A673 (cell line): ENCODE results near the gene PIK3AP1. TPM values are rescaled to one million over a fixed set of nuclear protein-coding genes. Genes with fewer than 3 reads are reported as not detected.

Experiments used
- BruUV-seq: library from RNA; stranded (reverse); fragments of 400-500 nt; replicated peaks from 2 replicates; lab custom pipeline; 2021; lab: Mats Ljungman, UMichigan
- CTCF ChIA-PET: fragments of 300-600 bp; sonication (Branson Sonifier 250); formaldehyde crosslinking; loops from one replicate; lab custom pipeline; 2022; ENCODE audit warnings: antibody characterized with exemption; lab: Charles Lee
- POLR2A ChIA-PET: fragments of 300-600 bp; sonication (Branson Sonifier 250); formaldehyde crosslinking; loops from one replicate; lab custom pipeline; 2022; ENCODE audit warnings: antibody characterized with exemption; ENCODE audit not compliant: low non-redundant PET; lab: Charles Lee
- DNase-seq: peaks from one replicate; pipeline ENCODE4 v3.0.0-alpha.2; 2015; ENCODE audit warnings: low spot score
- H3K27ac ChIP-seq: fragments of 200-600 bp; sonication (generic); 2 replicates; pipeline ENCODE4 v1.5.1; 2016; ENCODE audit warnings: mixed run types, low read depth, mild to moderate bottlenecking, mixed read lengths, antibody characterized with exemption, low read length; ENCODE audit not compliant: poor library complexity, severe bottlenecking
- H3K27me3 ChIP-seq: fragments of 200-600 bp; sonication (generic); replicated peaks from 2 replicates; pipeline ENCODE4 v1.6.1; 2017; ENCODE audit warnings: mixed run types, low read depth, mild to moderate bottlenecking, mixed read lengths, antibody characterized with exemption, low read length; ENCODE audit not compliant: insufficient read depth, poor library complexity
- H3K36me3 ChIP-seq: fragments of 200-600 bp; sonication (generic); 2 replicates; pipeline ENCODE4 v1.6.1; 2016; ENCODE audit warnings: mixed run types, mild to moderate bottlenecking, mixed read lengths, antibody characterized with exemption, low read length; ENCODE audit not compliant: insufficient read depth, poor library complexity, severe bottlenecking
- H3K4me1 ChIP-seq: fragments of 200-600 bp; sonication (generic); 2 replicates; pipeline ENCODE4 v1.6.1; 2017; ENCODE audit warnings: mixed run types, mild to moderate bottlenecking, mixed read lengths, antibody characterized with exemption, low read length; ENCODE audit not compliant: insufficient read depth, poor library complexity, severe bottlenecking
- H3K4me3 ChIP-seq: fragments of 200-600 bp; sonication (generic); 2 replicates; pipeline ENCODE4 v1.5.1; 2016; ENCODE audit warnings: low read depth, mixed run types, mild to moderate bottlenecking, mixed read lengths, low read length; ENCODE audit not compliant: poor library complexity, severe bottlenecking
- H3K9me3 ChIP-seq: fragments of 200-600 bp; sonication (generic); 2 replicates; pipeline ENCODE4 v1.6.1; 2016; ENCODE audit warnings: mixed run types, low read depth, mild to moderate bottlenecking, mixed read lengths, antibody characterized with exemption, low read length; ENCODE audit not compliant: poor library complexity, severe bottlenecking
- CTCF ChIP-seq: fragments of 300-800, 200-600 bp; sonication (generic); conservative IDR thresholded peaks from 2 replicates; pipeline ENCODE4 v1.5.1; 2017; ENCODE audit warnings: low read depth, mild to moderate bottlenecking, antibody characterized with exemption, low read length, moderate library complexity, mixed read lengths
- EZH2 ChIP-seq: fragments of 200-600 bp; sonication (generic); IDR thresholded peaks from 2 replicates; pipeline ENCODE4 v1.6.1; 2017; ENCODE audit warnings: borderline replicate concordance, low read depth, mild to moderate bottlenecking, mixed read lengths, antibody characterized with exemption, low read length; ENCODE audit not compliant: poor library complexity, severe bottlenecking
- intact Hi-C: fragments of 100-400 bp; cut with micrococcal nuclease; formaldehyde crosslinking; loops from one replicate; pipeline ENCODE4 v1.10.0; 2022; ENCODE audit not compliant: unreplicated experiment
- total RNA-seq: library from RNA; stranded (reverse); gene quantifications from 2 replicates; pipeline ENCODE4 v1.2.3, GENCODE V29; 2021

PIK3AP1 gene
- total RNA-seq, 1 experiment from 2014 or later, result 0.24 TPM

GRCh38 chr10:96690755-96691730 lies 29.3 kb downstream of the PIK3AP1 start:
- H3K27ac ChIP-seq, result no peak overlapping the region
- H3K27me3 ChIP-seq, result no peaks in the 10 kb centered on the region
- no peaks in the 10 kb centered on the region for H3K9me3 ChIP-seq
- CTCF ChIA-PET, result no interaction called here
- POLR2A ChIA-PET, result no interaction called here
- no peak for DNase-seq
- no peak for TF ChIP-seq CTCF
- no peak for TF ChIP-seq EZH2
- no peaks in the 10 kb centered on the region for H3K36me3 ChIP-seq
- H3K4me3 ChIP-seq, result no peak overlapping the region
- H3K4me1 ChIP-seq, result no peaks in the 10 kb centered on the region
- intact Hi-C loops, result no loop called here
- no TSS peak for BruUV-seq

GRCh38 chr10:96688789-96689188 lies 31.5 kb downstream of the PIK3AP1 start:
- BruUV-seq, result no TSS peak

GRCh38 chr10:96687317-96688012 lies 32.8 kb downstream of the PIK3AP1 start:
- no TSS peak for BruUV-seq
- Histone ChIP-seq H3K27me3 (no peaks in the 10 kb centered on the region), H3K9me3 (no peaks in the 10 kb centered on the region), H3K4me1 (no peaks in the 10 kb centered on the region), H3K36me3 (no peaks in the 10 kb centered on the region), H3K27ac (no peak overlapping the region), H3K4me3 (no peak overlapping the region)
- ChIA-PET CTCF (no interaction called here), POLR2A (no interaction called here)
- no peak for DNase-seq
- TF ChIP-seq EZH2 (no peak), CTCF (no peak)
- intact Hi-C loops, result no loop called here

More at GRCh38 chr10:96688789-96689188, 31.5 kb downstream of the PIK3AP1 start:
- H3K4me3 ChIP-seq, result no peak overlapping the region
- no peak for TF ChIP-seq CTCF
- TF ChIP-seq EZH2, result no peak
- no peaks in the 10 kb centered on the region for H3K9me3 ChIP-seq
- CTCF ChIA-PET, result no interaction called here
- H3K4me1 ChIP-seq, result no peaks in the 10 kb centered on the region
- H3K36me3 ChIP-seq, result no peaks in the 10 kb centered on the region
- H3K27ac ChIP-seq, result no peak overlapping the region
- H3K27me3 ChIP-seq, result no peaks in the 10 kb centered on the region
- POLR2A ChIA-PET, result no interaction called here
- intact Hi-C loops, result no loop called here
- no peak for DNase-seq
